DOHH2 (cell line): Measurements from ENCODE around the gene BICDL1.

Experiments
- H3F3A ChIP-seq: fragments of 200-600 bp; sonication (generic), shearing (Covaris generic); 2 replicates; pipeline ENCODE4 v1.6.0; 2016; ENCODE audit warnings: antibody characterized with exemption, mild to moderate bottlenecking; ENCODE audit not compliant: control insufficient read depth, insufficient read depth
- H3K27ac ChIP-seq: fragments of 200-600 bp; sonication (generic); 2 replicates; pipeline ENCODE4 v1.5.1; 2014; ENCODE audit warnings: low read depth, mild to moderate bottlenecking, low read length, moderate library complexity
- H3K27me3 ChIP-seq: fragments of 200-600 bp; sonication (generic); 2 replicates; pipeline ENCODE4 v1.6.1; 2014; ENCODE audit warnings: mild to moderate bottlenecking, low read length, mixed read lengths; ENCODE audit not compliant: control insufficient read depth
- H3K36me3 ChIP-seq: fragments of 200-600 bp; sonication (generic); 2 replicates; pipeline ENCODE4 v1.6.1; 2014; ENCODE audit warnings: mild to moderate bottlenecking, low read length, moderate library complexity, mixed read lengths; ENCODE audit not compliant: control insufficient read depth
- H3K4me1 ChIP-seq: fragments of 200-600 bp; sonication (generic); 2 replicates; pipeline ENCODE4 v1.6.1; 2014; ENCODE audit warnings: mild to moderate bottlenecking, low read length, mixed read lengths; ENCODE audit not compliant: control insufficient read depth
- H3K4me2 ChIP-seq: fragments of 200-600 bp; sonication (generic); 2 replicates; pipeline ENCODE4 v1.6.0; 2014; ENCODE audit warnings: mild to moderate bottlenecking, low read length, moderate library complexity
- H3K4me3 ChIP-seq: fragments of 200-600 bp; sonication (generic); 2 replicates; pipeline ENCODE4 v1.5.1; 2014; ENCODE audit warnings: mild to moderate bottlenecking, low read length, mixed read lengths
- H3K79me2 ChIP-seq: fragments of 200-600 bp; sonication (generic); 2 replicates; pipeline ENCODE4 v1.6.1; 2014; ENCODE audit warnings: mild to moderate bottlenecking, low read length, mixed read lengths; ENCODE audit not compliant: control insufficient read depth
- H3K9me2 ChIP-seq: fragments of 200-600 bp; sonication (generic); replicated peaks from 2 replicates; pipeline ENCODE4 v1.6.1; 2014; ENCODE audit warnings: mild to moderate bottlenecking, low read length, mixed read lengths; ENCODE audit not compliant: control insufficient read depth
- H3K9me3 ChIP-seq: fragments of 200-600 bp; sonication (generic); 2 replicates; pipeline ENCODE4 v1.6.1; 2014; ENCODE audit warnings: antibody characterized with exemption, low read length, mixed read lengths; ENCODE audit not compliant: control insufficient read depth, insufficient read depth
- H4K20me1 ChIP-seq: fragments of 200-600 bp; sonication (generic); 2 replicates; pipeline ENCODE4 v1.6.0; 2014; ENCODE audit warnings: low read depth, mild to moderate bottlenecking, antibody characterized with exemption, low read length, moderate library complexity; ENCODE audit not compliant: control insufficient read depth, insufficient read depth
- CTCF ChIP-seq: fragments of 200-600 bp; sonication (generic); IDR thresholded peaks from one replicate; pipeline ENCODE4 v1.5.1; 2014; ENCODE audit warnings: antibody characterized with exemption, mild to moderate bottlenecking, low read depth, low read length; ENCODE audit not compliant: poor library complexity, severe bottlenecking
- EZH2phosphoT487 ChIP-seq: fragments of 200-600 bp; sonication (generic); IDR thresholded peaks from 2 replicates; pipeline ENCODE4 v1.6.1; 2017; ENCODE audit warnings: borderline replicate concordance, mild to moderate bottlenecking, antibody characterized with exemption, low read length, moderate library complexity, mixed read lengths

The BICDL1 gene

GRCh38 chr12:120125029-120125428 lies 136.0 kb downstream of the BICDL1 start:
- H3K4me3 ChIP-seq, result no peak overlapping the region
- H3K27me3 ChIP-seq, result no peaks in the 10 kb centered on the region
- peaks cover 41% of the 10 kb centered on the region for H3K36me3 ChIP-seq
- H3K9me3 ChIP-seq, result no peaks in the 10 kb centered on the region
- H3K4me2 ChIP-seq, result no peak overlapping the region
- no peaks in the 10 kb centered on the region for H3K9me2 ChIP-seq
- H4K20me1 ChIP-seq, result no peaks in the 10 kb centered on the region
- H3K4me1 ChIP-seq, result peaks cover 22% of the 10 kb centered on the region
- H3K79me2 ChIP-seq, result no peaks in the 10 kb centered on the region
- peaks cover 11% of the 10 kb centered on the region for H3F3A ChIP-seq
- no peak for TF ChIP-seq EZH2phosphoT487
- no peak for TF ChIP-seq CTCF
- H3K27ac ChIP-seq, result no peak overlapping the region

DNA sequence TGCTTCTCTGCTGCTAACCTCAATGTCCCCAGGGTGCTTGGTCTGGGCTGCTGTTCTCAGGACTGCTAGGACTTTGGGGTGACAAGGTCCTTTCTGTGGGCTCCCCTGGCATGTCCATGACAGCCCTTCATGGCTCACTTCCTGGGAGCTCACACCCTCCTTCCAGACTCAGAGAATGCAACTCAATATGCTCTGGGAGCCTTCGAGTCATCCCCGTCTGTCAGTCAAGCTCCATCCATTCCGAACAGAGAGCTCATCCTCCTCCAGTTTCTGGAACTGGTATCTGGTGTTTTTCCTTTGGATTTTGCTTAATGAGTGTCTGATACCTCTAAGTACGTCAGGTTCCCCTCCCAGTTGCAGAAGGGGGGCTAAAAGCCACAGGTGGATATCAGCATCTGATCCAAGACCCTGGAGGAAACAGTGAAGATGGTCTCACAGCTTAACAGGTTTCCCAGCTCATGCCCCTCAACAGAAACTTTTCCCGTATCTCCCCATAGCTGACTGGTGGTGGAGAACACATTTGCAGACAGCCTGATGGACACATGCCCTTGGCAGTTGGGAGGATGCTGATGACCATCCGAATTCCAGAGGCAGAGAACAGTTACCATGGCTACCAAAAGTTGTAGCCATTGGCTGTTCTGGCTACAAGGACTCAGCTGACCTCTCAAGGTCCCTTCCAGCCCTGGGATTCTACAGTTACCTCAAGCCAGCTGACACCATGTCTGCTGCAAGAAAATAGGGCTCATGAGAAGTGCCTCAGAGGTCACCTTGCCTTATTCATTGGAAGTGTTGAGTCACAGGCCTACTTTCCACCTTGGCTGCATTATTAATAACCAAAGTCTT lies 137.0 kb downstream of the BICDL1 start:
- peaks cover 50% of the 10 kb centered on the region for H3K36me3 ChIP-seq
- no peak overlapping the region for H3K27ac ChIP-seq
- peaks cover 8% of the 10 kb centered on the region for H3F3A ChIP-seq
- TF ChIP-seq CTCF, result no peak
- no peak for TF ChIP-seq EZH2phosphoT487
- H3K9me2 ChIP-seq, result no peaks in the 10 kb centered on the region
- H3K27me3 ChIP-seq, result no peaks in the 10 kb centered on the region
- no peak overlapping the region for H3K4me3 ChIP-seq
- H3K4me2 ChIP-seq, result no peak overlapping the region
- H3K79me2 ChIP-seq, result no peaks in the 10 kb centered on the region
- no peaks in the 10 kb centered on the region for H4K20me1 ChIP-seq
- H3K4me1 ChIP-seq, result peaks cover 16% of the 10 kb centered on the region
- H3K9me3 ChIP-seq, result no peaks in the 10 kb centered on the region

GRCh38 chr12:120126635-120127005 lies 137.6 kb downstream of the BICDL1 start:
- Histone ChIP-seq H3K4me1 (peaks cover 10% of the 10 kb centered on the region), H3K4me2 (no peak overlapping the region), H3K27ac (no peak overlapping the region), H3K9me3 (no peaks in the 10 kb centered on the region), H3K27me3 (no peaks in the 10 kb centered on the region), H4K20me1 (no peaks in the 10 kb centered on the region), H3K9me2 (no peaks in the 10 kb centered on the region), H3F3A (peaks cover 8% of the 10 kb centered on the region; the same call in 1 of the 2 replicates), H3K79me2 (no peaks in the 10 kb centered on the region), H3K36me3 (peaks cover 56% of the 10 kb centered on the region), H3K4me3 (no peak overlapping the region)
- TF ChIP-seq CTCF, result no peak
- TF ChIP-seq EZH2phosphoT487, result no peak
